ENCODE measurements around the gene MIOS. TPM values are rescaled to one million over a fixed set of nuclear protein-coding genes. Genes with fewer than 3 reads are reported as not detected.

MIOS gene
- total RNA-seq, 1 experiment from 2014 or later, result 25.8 TPM

DNA sequence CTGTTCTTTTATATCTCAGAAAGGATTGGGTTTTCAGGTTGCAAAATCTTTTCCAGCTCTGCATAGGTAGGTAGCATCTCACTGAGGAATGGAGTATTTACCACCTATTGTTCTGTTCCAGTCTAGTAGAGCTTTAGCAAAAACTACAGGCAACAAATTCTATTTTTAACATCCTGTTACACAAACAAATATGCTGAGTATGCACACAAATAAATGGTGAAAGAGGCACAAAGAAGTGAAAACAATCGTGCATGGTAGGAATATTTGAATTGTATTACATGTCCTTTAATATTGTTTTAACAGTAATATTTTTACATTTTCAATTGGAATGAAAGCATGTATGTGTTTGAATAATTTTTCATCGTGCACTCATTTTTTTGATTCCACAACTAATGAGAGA, 14.5 kb upstream of the MIOS start:
- Histone ChIP-seq H3K27me3 (ENCODE audit: insufficient read depth, low read length) (no peaks in the 10 kb centered on the region), H3K4me2 (ENCODE audit: low read length) (no peak overlapping the region), H3K79me2 (ENCODE audit: insufficient read depth, low read length) (no peaks in the 10 kb centered on the region), H3K4me1 (ENCODE audit: control insufficient read depth in 1 of 2, insufficient read depth in 2 of 2, low read length in 2 of 2) (no peaks in the 10 kb centered on the region), H3K36me3 (ENCODE audit: control insufficient read depth in 1 of 2, insufficient read depth in 2 of 2, low read length in 2 of 2) (no peaks in the 10 kb centered on the region), H3K9ac (ENCODE audit: low read length) (no peak overlapping the region), H4K20me1 (ENCODE audit: insufficient read depth) (no peaks in the 10 kb centered on the region), H3K9me3 (ENCODE audit: control insufficient read depth in 1 of 2, insufficient read depth in 1 of 2, low read depth in 1 of 2, low read length in 2 of 2) (no peaks in the 10 kb centered on the region), H3K27ac (ENCODE audit: low read depth, low read length) (no peak overlapping the region), H3K4me3 (replicated peaks in 1 of 2; ENCODE audit: low read depth in 1 of 2, low read length in 2 of 2) (no peak overlapping the region), H3K9me2 (ENCODE audit: insufficient read depth) (no peaks in the 10 kb centered on the region), H2AFZ (ENCODE audit: low read depth, low read length, poor library complexity, severe bottlenecking) (no peak overlapping the region)
- TF ChIP-seq CBX3 (IDR thresholded peaks at IDR 0.05; ENCODE audit: low read depth) (no peak), SRF (IDR thresholded peaks at IDR 0.05; ENCODE audit: low read depth) (no peak), ZNF274 (IDR thresholded peaks at IDR 0.05; ENCODE audit: low read depth, low read length) (no peak), ELF1 (IDR thresholded peaks at IDR 0.05; ENCODE audit: borderline replicate concordance, low read depth) (no peak), SIN3A (IDR thresholded peaks at IDR 0.05; ENCODE audit: low read depth) (no peak), EZH2phosphoT487 (IDR thresholded peaks at IDR 0.05; ENCODE audit: borderline replicate concordance) (no peak), EZH2 (IDR thresholded peaks at IDR 0.05) (no peak), RAD21 (IDR thresholded peaks at IDR 0.05; ENCODE audit: low read depth) (no peak), ZFX (IDR thresholded peaks at IDR 0.05) (no peak)
- TF ChIP-seq, protein P1, sequence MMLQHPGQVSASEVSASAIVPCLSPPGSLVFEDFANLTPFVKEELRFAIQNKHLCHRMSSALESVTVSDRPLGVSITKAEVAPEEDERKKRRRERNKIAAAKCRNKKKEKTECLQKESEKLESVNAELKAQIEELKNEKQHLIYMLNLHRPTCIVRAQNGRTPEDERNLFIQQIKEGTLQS (IDR thresholded peaks at IDR 0.05), result no peak
- TF ChIP-seq, protein P2, sequence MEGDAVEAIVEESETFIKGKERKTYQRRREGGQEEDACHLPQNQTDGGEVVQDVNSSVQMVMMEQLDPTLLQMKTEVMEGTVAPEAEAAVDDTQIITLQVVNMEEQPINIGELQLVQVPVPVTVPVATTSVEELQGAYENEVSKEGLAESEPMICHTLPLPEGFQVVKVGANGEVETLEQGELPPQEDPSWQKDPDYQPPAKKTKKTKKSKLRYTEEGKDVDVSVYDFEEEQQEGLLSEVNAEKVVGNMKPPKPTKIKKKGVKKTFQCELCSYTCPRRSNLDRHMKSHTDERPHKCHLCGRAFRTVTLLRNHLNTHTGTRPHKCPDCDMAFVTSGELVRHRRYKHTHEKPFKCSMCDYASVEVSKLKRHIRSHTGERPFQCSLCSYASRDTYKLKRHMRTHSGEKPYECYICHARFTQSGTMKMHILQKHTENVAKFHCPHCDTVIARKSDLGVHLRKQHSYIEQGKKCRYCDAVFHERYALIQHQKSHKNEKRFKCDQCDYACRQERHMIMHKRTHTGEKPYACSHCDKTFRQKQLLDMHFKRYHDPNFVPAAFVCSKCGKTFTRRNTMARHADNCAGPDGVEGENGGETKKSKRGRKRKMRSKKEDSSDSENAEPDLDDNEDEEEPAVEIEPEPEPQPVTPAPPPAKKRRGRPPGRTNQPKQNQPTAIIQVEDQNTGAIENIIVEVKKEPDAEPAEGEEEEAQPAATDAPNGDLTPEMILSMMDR (IDR thresholded peaks at IDR 0.05 in 2 of 3, conservative IDR thresholded peaks at IDR 0.05 in 1 of 3; ENCODE audit: borderline replicate concordance in 1 of 3, insufficient read depth in 1 of 3, low read depth in 2 of 3, low read length in 2 of 3), result no peak
- TF ChIP-seq, protein P3, sequence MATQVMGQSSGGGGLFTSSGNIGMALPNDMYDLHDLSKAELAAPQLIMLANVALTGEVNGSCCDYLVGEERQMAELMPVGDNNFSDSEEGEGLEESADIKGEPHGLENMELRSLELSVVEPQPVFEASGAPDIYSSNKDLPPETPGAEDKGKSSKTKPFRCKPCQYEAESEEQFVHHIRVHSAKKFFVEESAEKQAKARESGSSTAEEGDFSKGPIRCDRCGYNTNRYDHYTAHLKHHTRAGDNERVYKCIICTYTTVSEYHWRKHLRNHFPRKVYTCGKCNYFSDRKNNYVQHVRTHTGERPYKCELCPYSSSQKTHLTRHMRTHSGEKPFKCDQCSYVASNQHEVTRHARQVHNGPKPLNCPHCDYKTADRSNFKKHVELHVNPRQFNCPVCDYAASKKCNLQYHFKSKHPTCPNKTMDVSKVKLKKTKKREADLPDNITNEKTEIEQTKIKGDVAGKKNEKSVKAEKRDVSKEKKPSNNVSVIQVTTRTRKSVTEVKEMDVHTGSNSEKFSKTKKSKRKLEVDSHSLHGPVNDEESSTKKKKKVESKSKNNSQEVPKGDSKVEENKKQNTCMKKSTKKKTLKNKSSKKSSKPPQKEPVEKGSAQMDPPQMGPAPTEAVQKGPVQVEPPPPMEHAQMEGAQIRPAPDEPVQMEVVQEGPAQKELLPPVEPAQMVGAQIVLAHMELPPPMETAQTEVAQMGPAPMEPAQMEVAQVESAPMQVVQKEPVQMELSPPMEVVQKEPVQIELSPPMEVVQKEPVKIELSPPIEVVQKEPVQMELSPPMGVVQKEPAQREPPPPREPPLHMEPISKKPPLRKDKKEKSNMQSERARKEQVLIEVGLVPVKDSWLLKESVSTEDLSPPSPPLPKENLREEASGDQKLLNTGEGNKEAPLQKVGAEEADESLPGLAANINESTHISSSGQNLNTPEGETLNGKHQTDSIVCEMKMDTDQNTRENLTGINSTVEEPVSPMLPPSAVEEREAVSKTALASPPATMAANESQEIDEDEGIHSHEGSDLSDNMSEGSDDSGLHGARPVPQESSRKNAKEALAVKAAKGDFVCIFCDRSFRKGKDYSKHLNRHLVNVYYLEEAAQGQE (IDR thresholded peaks at IDR 0.05; ENCODE audit: low read depth), result no peak
- no peak for DNase-seq (ENCODE audit: low read depth, low spot score)
- ChIA-PET CTCF (no interaction called here), POLR2A (no interaction called here), RAD21 (ENCODE audit: low non-redundant PET in 1 of 2, low total read pairs in 2 of 2, uncharacterized antibody in 2 of 2, unreplicated experiment in 2 of 2) (no interaction called here)
- BruUV-seq (replicated peaks), result no TSS peak
- ATAC-seq, result no peak
- intact Hi-C loops (cut with micrococcal nuclease), result no loop called here
